Activated CD4-positive, alpha-beta T cell treated with anti-CD3 and anti-CD28 coated beads, Interleukin-2, Interleukin-4, amounts not matched to agents 100 ng/mL and 50 ng/mL, durations not matched to agents 16 hours and 8 hours (primary cell): ENCODE data around the gene SPOP.

Experiments used
- DNase-seq: peaks from one replicate; pipeline ENCODE4 v3.0.0-alpha.2; 2020; ENCODE audit warnings: low spot score

Gene SPOP

DNA sequence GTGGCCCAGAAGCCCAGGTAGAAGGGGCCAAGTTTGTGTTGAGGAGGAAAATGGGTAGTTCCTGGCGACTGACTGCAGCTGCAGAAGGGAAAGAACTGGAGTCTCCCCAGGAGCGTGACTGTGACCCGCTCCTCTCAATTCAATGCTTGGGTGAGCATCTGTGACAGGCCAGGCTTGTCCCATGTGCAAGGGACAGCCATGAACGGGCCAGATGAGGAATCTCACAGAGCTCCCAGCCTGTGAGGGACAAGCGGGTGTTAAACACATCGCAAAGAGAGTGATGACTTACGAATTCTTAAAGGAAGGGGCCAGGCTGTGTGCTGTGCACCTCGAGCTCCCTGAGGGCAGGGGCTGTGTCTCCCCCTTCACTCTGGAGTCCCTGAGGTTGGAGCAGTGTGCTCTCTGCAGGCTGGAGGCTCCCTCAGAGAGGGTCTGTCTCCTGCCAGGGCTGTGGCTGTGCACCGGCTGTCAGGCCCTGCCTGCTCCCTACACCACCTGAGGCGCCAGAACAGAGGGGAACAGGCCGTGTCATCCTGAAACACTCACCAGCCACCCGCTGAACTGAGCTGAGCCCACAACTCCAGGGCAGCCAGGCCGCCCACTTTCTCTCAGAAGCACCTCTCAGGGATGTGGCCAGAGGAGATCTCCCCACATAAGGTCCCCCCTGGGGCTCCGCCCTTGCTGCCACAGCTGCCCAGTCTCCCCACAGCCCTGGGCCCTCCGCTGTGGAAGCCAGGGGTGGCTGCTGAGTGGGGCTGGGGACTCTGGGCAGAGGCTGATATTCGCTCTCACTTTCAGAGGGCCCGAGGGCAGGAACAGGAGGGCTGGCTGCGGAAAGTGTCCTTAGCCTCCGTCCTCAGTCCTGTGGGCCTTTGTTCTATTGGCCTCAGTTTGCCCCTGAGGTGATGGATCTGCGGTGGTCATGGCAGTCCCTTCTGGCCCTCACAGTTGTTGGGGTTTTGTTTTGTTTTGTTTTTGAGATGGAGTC, 127.9 kb downstream of the SPOP start:
- no peak for DNase-seq

DNA sequence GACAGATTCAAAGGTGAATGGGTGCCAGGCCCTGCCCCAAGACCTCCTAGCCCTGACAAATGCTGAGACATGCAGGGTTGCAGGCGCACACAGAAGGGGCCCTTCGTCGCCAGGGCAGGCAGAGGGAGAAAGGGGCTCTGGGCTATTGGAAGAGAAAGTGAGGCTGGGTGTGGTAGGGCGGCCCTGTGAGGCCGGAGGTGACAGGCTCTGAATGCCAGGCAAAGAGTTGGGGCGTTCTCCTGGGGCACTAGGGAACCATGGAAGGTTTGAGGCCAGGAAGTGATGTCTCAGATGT, 128.6 kb downstream of the SPOP start:
- DNase-seq, result no peak
